Liver (tissue), 9 donors: ENCODE data around the gene NMNAT2. TPM values are rescaled to one million over a fixed set of nuclear protein-coding genes. Genes with fewer than 3 reads are reported as not detected.

ENCODE experiments used
- DNase-seq: peaks from one replicate; pipeline ENCODE4 v3.0.0-alpha.2; 2017; ENCODE audit warnings: low spot score
- H3K27ac ChIP-seq, 2 donors: one replicate each; pipeline ENCODE4 v1.7.0; 2013; ENCODE audit warnings: inconsistent platforms in 2 of 2, low read length in 2 of 2, control low read depth in 1 of 2, low read depth in 1 of 2, mild to moderate bottlenecking in 1 of 2
- H3K27me3 ChIP-seq, 4 donors: one replicate each; pipeline versions ENCODE4 v1.6.1 to v1.7.0; 2013; ENCODE audit warnings: low read length in 3 of 4, inconsistent platforms in 1 of 4, mild to moderate bottlenecking in 1 of 4, moderate library complexity in 1 of 4; ENCODE audit not compliant: control insufficient read depth in 4 of 4, insufficient read depth in 4 of 4
- H3K36me3 ChIP-seq, 4 donors: one replicate each; pipeline versions ENCODE4 v1.6.1 to v1.7.0; 2013; ENCODE audit warnings: low read length in 3 of 4, mild to moderate bottlenecking in 3 of 4, low read depth in 1 of 4, moderate library complexity in 1 of 4; ENCODE audit not compliant: control insufficient read depth in 4 of 4, insufficient read depth in 3 of 4
- H3K4me1 ChIP-seq, 4 donors: one replicate each; pipeline versions ENCODE4 v1.6.1 to v1.7.0; 2013; ENCODE audit warnings: low read length in 3 of 4, mild to moderate bottlenecking in 3 of 4, moderate library complexity in 1 of 4; ENCODE audit not compliant: control insufficient read depth in 4 of 4, insufficient read depth in 4 of 4
- H3K4me3 ChIP-seq, 3 donors: one replicate each; pipeline versions ENCODE4 v1.6.1 to v1.7.0; 2013; ENCODE audit warnings: low read length in 3 of 3, control low read depth in 1 of 3, low read depth in 1 of 3, mild to moderate bottlenecking in 1 of 3
- H3K9ac ChIP-seq, 2 donors: one replicate each; pipeline ENCODE4 v1.7.0; 2013; ENCODE audit warnings: low read length in 2 of 2, mild to moderate bottlenecking in 2 of 2, moderate library complexity in 2 of 2, control low read depth in 1 of 2, low read depth in 1 of 2
- H3K9me3 ChIP-seq, 4 donors: one replicate each; pipeline versions ENCODE4 v1.6.1 to v1.7.0; 2013; ENCODE audit warnings: low read length in 3 of 4; ENCODE audit not compliant: control insufficient read depth in 4 of 4
- EGR1 ChIP-seq, 2 donors: IDR thresholded peaks; 2 replicates each; pipeline ENCODE4 v1.6.1; 2016 to 2018; ENCODE audit warnings: antibody characterized with exemption in 2 of 2, low read depth in 2 of 2
- FOXA1 ChIP-seq: IDR thresholded peaks from 2 replicates; pipeline ENCODE4 v1.6.1; 2016; ENCODE audit warnings: antibody characterized with exemption
- FOXA2 ChIP-seq: IDR thresholded peaks from 2 replicates; pipeline ENCODE4 v1.6.1; 2016; ENCODE audit warnings: antibody characterized with exemption
- GABPA ChIP-seq, 2 donors: IDR thresholded peaks in 1 of 2; conservative IDR thresholded peaks in 1 of 2; 2 replicates each; pipeline ENCODE4 v1.6.1; 2016; ENCODE audit warnings: antibody characterized with exemption in 2 of 2, mild to moderate bottlenecking in 1 of 2, moderate library complexity in 1 of 2
- HNF4A ChIP-seq, 2 donors: conservative IDR thresholded peaks; 2 replicates each; pipeline ENCODE4 v1.6.1; 2016; ENCODE audit warnings: antibody characterized with exemption in 2 of 2, mild to moderate bottlenecking in 2 of 2
- HNF4G ChIP-seq: IDR thresholded peaks from 2 replicates; pipeline ENCODE4 v1.6.1; 2016; ENCODE audit warnings: antibody characterized with exemption
- JUND ChIP-seq, 2 donors: IDR thresholded peaks; 2 replicates each; pipeline ENCODE4 v1.6.1; 2016; ENCODE audit warnings: antibody characterized with exemption in 2 of 2
- NR2F2 ChIP-seq: IDR thresholded peaks from 2 replicates; pipeline ENCODE4 v1.6.1; 2016; ENCODE audit warnings: antibody characterized with exemption
- RAD21 ChIP-seq, 2 donors: IDR thresholded peaks; 2 replicates each; pipeline ENCODE4 v1.6.1; 2016; ENCODE audit warnings: antibody characterized with exemption in 2 of 2, mild to moderate bottlenecking in 2 of 2
- RXRA ChIP-seq, 2 donors: IDR thresholded peaks; 2 replicates each; pipeline ENCODE4 v1.6.1; 2017 to 2018; ENCODE audit warnings: antibody characterized with exemption in 2 of 2, mild to moderate bottlenecking in 1 of 2
- SP1 ChIP-seq: IDR thresholded peaks from 2 replicates; pipeline ENCODE4 v1.6.1; 2018; ENCODE audit warnings: antibody characterized with exemption, mild to moderate bottlenecking
- TAF1 ChIP-seq: conservative IDR thresholded peaks from 2 replicates; pipeline ENCODE4 v1.6.1; 2016; ENCODE audit warnings: antibody characterized with exemption, mild to moderate bottlenecking
- YY1 ChIP-seq: IDR thresholded peaks from 2 replicates; pipeline ENCODE4 v1.6.1; 2016; ENCODE audit warnings: antibody characterized with exemption, mild to moderate bottlenecking
- WGBS: extraction: QIAGEN DNeasy Blood & Tissue Kit; methylation state at CpG from one replicate; pipeline ENCODE4 v1.1.7; 2013; 5-methylcytosine and 5-hydroxymethylcytosine counted together
- polyA plus RNA-seq, 2 donors: library from polyadenylated mRNA; stranded (reverse) in 1 of 2; unstranded in 1 of 2; fragments of 200-250 nt in 1 of 2; fragments of >200 nt in 1 of 2; fragmentation: Nextera tagmentation in 1 of 2; extraction: Ambion mirVana in 1 of 2; gene quantifications; one replicate each; pipeline versions ENCODE4 v1.2.1 to v1.2.3, GENCODE V29; 2013 to 2015
- total RNA-seq, 2 donors: library from RNA; depleted of rRNA; stranded (reverse); fragments of >200 nt; gene quantifications; one replicate each; pipeline ENCODE4 v1.2.3, GENCODE V29; 2014
- TF ChIP-seq, protein P1 (sequence below): fragments of 150-350 bp; IDR thresholded peaks from 2 replicates; pipeline ENCODE4 v1.5.1; 2017; ENCODE audit warnings: improper control_type of control experiment, low read depth, low read length; ENCODE audit not compliant: missing input control
- TF ChIP-seq, protein P2 (sequence below): IDR thresholded peaks from 2 replicates; pipeline ENCODE4 v1.6.1; 2016; ENCODE audit warnings: antibody characterized with exemption
- TF ChIP-seq, protein P3 (sequence below): IDR thresholded peaks from 2 replicates; pipeline ENCODE4 v1.6.1; 2016; ENCODE audit warnings: antibody characterized with exemption, mild to moderate bottlenecking
- TF ChIP-seq, protein P4 (sequence below): IDR thresholded peaks from 2 replicates; pipeline ENCODE4 v1.6.1; 2016; ENCODE audit warnings: antibody characterized with exemption
- TF ChIP-seq, protein P5 (sequence below): IDR thresholded peaks from 2 replicates; pipeline ENCODE4 v1.6.1; 2016; ENCODE audit warnings: antibody characterized with exemption
- donor health status: healthy.
- donor health status: healthy.
- donor health status: healthy.
- donor health status: healthy.
- donor health status: healthy.

The NMNAT2 gene
- total and polyA plus RNA-seq, 4 donors = under 0.01 to 0.07 (median 0.05) TPM; not detected in 1

DNA sequence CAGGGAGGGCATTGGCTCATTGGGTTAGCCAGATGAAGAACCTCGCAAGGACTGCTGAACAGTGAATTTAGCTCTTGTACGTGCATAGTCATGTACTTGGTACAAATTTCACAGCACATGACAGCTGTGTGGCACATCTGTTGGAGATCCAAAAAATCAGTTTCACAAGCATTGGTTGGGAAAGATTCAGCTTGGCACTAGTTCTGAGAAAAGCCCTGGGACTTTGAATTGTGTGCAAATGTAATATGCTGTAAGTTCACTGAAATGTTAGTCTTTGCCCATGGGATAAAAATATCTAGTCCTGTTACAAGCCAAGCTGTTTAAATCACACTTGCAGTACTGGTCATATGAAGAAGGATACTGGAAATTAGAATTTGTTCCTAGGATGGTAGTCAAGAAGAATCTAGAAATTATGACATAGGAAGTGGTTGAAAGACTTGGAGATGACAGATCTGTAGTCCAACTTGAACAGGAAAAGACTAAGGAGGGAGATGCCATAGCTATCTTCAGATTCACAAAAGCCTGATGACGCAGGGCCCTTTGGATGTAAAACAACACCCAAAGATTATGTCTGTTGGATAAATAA is 212.9 kb downstream of the NMNAT2 start:
- WGBS = 37% methylated on average over 3 of the region's 3 CpGs
- Histone ChIP-seq H3K27ac (peak overlapping the region; percentile 63 to 74), H3K9ac (no peak overlapping the region), H3K9me3 (no peaks in the 10 kb centered on the region), H3K27me3 (no peaks in the 10 kb centered on the region), H3K4me3 (no peak overlapping the region), H3K4me1 (peaks cover 4 to 7% (median 6%) of the 10 kb centered on the region in 4 donors), H3K36me3 (no peaks in the 10 kb centered on the region)
- DNase-seq = no peak
- TF ChIP-seq RAD21 (IDR thresholded peaks at IDR 0.05) = peak; percentile 31 to 58
- TF ChIP-seq HNF4A (conservative IDR thresholded peaks at IDR 0.05) = peak; percentile 98 to 99
- no peak for TF ChIP-seq FOXA1
- TF ChIP-seq, protein P1, sequence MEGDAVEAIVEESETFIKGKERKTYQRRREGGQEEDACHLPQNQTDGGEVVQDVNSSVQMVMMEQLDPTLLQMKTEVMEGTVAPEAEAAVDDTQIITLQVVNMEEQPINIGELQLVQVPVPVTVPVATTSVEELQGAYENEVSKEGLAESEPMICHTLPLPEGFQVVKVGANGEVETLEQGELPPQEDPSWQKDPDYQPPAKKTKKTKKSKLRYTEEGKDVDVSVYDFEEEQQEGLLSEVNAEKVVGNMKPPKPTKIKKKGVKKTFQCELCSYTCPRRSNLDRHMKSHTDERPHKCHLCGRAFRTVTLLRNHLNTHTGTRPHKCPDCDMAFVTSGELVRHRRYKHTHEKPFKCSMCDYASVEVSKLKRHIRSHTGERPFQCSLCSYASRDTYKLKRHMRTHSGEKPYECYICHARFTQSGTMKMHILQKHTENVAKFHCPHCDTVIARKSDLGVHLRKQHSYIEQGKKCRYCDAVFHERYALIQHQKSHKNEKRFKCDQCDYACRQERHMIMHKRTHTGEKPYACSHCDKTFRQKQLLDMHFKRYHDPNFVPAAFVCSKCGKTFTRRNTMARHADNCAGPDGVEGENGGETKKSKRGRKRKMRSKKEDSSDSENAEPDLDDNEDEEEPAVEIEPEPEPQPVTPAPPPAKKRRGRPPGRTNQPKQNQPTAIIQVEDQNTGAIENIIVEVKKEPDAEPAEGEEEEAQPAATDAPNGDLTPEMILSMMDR = no peak
- TF ChIP-seq TAF1 = no peak
- peak; percentile 83 to 95 for TF ChIP-seq RXRA (IDR thresholded peaks at IDR 0.05)
- TF ChIP-seq, protein P2, sequence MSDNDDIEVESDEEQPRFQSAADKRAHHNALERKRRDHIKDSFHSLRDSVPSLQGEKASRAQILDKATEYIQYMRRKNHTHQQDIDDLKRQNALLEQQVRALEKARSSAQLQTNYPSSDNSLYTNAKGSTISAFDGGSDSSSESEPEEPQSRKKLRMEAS = peak; percentile 87
- peak; percentile 85 to 88 for TF ChIP-seq JUND (IDR thresholded peaks at IDR 0.05)
- TF ChIP-seq, protein P3, sequence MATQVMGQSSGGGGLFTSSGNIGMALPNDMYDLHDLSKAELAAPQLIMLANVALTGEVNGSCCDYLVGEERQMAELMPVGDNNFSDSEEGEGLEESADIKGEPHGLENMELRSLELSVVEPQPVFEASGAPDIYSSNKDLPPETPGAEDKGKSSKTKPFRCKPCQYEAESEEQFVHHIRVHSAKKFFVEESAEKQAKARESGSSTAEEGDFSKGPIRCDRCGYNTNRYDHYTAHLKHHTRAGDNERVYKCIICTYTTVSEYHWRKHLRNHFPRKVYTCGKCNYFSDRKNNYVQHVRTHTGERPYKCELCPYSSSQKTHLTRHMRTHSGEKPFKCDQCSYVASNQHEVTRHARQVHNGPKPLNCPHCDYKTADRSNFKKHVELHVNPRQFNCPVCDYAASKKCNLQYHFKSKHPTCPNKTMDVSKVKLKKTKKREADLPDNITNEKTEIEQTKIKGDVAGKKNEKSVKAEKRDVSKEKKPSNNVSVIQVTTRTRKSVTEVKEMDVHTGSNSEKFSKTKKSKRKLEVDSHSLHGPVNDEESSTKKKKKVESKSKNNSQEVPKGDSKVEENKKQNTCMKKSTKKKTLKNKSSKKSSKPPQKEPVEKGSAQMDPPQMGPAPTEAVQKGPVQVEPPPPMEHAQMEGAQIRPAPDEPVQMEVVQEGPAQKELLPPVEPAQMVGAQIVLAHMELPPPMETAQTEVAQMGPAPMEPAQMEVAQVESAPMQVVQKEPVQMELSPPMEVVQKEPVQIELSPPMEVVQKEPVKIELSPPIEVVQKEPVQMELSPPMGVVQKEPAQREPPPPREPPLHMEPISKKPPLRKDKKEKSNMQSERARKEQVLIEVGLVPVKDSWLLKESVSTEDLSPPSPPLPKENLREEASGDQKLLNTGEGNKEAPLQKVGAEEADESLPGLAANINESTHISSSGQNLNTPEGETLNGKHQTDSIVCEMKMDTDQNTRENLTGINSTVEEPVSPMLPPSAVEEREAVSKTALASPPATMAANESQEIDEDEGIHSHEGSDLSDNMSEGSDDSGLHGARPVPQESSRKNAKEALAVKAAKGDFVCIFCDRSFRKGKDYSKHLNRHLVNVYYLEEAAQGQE = peak; percentile 70
- peak in 1 of 2 donors; percentile 59 for TF ChIP-seq EGR1 (IDR thresholded peaks at IDR 0.05; ENCODE audit: low read depth in 2 of 2)
- TF ChIP-seq HNF4G = peak; percentile 92
- TF ChIP-seq YY1 = peak; percentile 76
- TF ChIP-seq NR2F2 = no peak
- peak; percentile 92 for TF ChIP-seq SP1
- TF ChIP-seq, protein P4, sequence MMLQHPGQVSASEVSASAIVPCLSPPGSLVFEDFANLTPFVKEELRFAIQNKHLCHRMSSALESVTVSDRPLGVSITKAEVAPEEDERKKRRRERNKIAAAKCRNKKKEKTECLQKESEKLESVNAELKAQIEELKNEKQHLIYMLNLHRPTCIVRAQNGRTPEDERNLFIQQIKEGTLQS = peak; percentile 76
- TF ChIP-seq GABPA (IDR thresholded peaks at IDR 0.05 in 1 of 2, conservative IDR thresholded peaks at IDR 0.05 in 1 of 2) = peak in 1 of 2 donors; percentile 42
- TF ChIP-seq FOXA2 = peak; percentile 38
- TF ChIP-seq, protein P5, sequence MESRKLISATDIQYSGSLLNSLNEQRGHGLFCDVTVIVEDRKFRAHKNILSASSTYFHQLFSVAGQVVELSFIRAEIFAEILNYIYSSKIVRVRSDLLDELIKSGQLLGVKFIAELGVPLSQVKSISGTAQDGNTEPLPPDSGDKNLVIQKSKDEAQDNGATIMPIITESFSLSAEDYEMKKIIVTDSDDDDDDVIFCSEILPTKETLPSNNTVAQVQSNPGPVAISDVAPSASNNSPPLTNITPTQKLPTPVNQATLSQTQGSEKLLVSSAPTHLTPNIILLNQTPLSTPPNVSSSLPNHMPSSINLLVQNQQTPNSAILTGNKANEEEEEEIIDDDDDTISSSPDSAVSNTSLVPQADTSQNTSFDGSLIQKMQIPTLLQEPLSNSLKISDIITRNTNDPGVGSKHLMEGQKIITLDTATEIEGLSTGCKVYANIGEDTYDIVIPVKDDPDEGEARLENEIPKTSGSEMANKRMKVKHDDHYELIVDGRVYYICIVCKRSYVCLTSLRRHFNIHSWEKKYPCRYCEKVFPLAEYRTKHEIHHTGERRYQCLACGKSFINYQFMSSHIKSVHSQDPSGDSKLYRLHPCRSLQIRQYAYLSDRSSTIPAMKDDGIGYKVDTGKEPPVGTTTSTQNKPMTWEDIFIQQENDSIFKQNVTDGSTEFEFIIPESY = peak; percentile 94
